ENCODE results near the gene DENND5B. TPM values are rescaled to one million over a fixed set of nuclear protein-coding genes. Genes with fewer than 3 reads are reported as not detected.
A peak's percentile ranks its signal among the peaks of the same experiment; 100 is the strongest.

DENND5B gene
- total RNA-seq, 2 donors from 2014 or later = 6.9 to 32.3 TPM

GRCh38 chr12:31362115-31362758, 228.7 kb downstream of the DENND5B start:
- peak in 1 of 4 experiments; percentile 14 for TF ChIP-seq CTCF (IDR thresholded peaks at IDR 0.05)
- TF ChIP-seq POLR2A (IDR thresholded peaks at IDR 0.05) = no peak
- TF ChIP-seq POLR2AphosphoS5 (IDR thresholded peaks at IDR 0.05) = peak; percentile 7
- no peak overlapping the region for H3K4me3 ChIP-seq
- intact Hi-C loops (cut with DNase I) = no loop called here
- no peaks in the 10 kb centered on the region for H3K9me3 ChIP-seq
- H3K4me1 ChIP-seq (replicated peaks) = no peaks in the 10 kb centered on the region
- no peaks in the 10 kb centered on the region for H3K27me3 ChIP-seq (replicated peaks; ENCODE audit: insufficient read depth)
- H3K36me3 ChIP-seq = no peaks in the 10 kb centered on the region
- 39% methylated on average over 13 of the region's 13 CpGs for WGBS
- H3K27ac ChIP-seq = peak overlapping the region; percentile 2 to 61
- peak; percentile 14 for DNase-seq (ENCODE audit: low spot score)

- H3K4me1 ChIP-seq (replicated peaks) = no peaks in the 10 kb centered on the region
- intact Hi-C loops (cut with DNase I) = no loop called here
- no peak overlapping the region for H3K4me3 ChIP-seq
- peak overlapping the region in 1 of 2 donors; percentile 2 for H3K27ac ChIP-seq
- no peak for DNase-seq (ENCODE audit: low spot score)
- no peaks in the 10 kb centered on the region for H3K27me3 ChIP-seq (replicated peaks; ENCODE audit: insufficient read depth)
- no peaks in the 10 kb centered on the region for H3K9me3 ChIP-seq
- TF ChIP-seq POLR2AphosphoS5 (IDR thresholded peaks at IDR 0.05) (no peak), POLR2A (IDR thresholded peaks at IDR 0.05) (no peak), CTCF (IDR thresholded peaks at IDR 0.05) (no peak)
- H3K36me3 ChIP-seq = no peaks in the 10 kb centered on the region
- WGBS = 77% methylated on average over 14 of the region's 14 CpGs
Measured at GRCh38 chr12:31361730-31362114, 229.2 kb downstream of the DENND5B start.

- no peak for TF ChIP-seq POLR2AphosphoS5 (IDR thresholded peaks at IDR 0.05)
- no peak for TF ChIP-seq POLR2A (IDR thresholded peaks at IDR 0.05)
- TF ChIP-seq CTCF (IDR thresholded peaks at IDR 0.05) = no peak
- no peak for DNase-seq (ENCODE audit: low spot score)
- no peaks in the 10 kb centered on the region for H3K27me3 ChIP-seq (replicated peaks; ENCODE audit: insufficient read depth)
- H3K27ac ChIP-seq = no peak overlapping the region
- no peaks in the 10 kb centered on the region for H3K36me3 ChIP-seq
- intact Hi-C loops (cut with DNase I) = no loop called here
- no peak overlapping the region for H3K4me3 ChIP-seq
- no peaks in the 10 kb centered on the region for H3K4me1 ChIP-seq (replicated peaks)
- 71% methylated on average over 4 of the region's 4 CpGs for WGBS
- no peaks in the 10 kb centered on the region for H3K9me3 ChIP-seq
Measured at GRCh38 chr12:31355747-31356107, 235.2 kb downstream of the DENND5B start.

GRCh38 chr12:31353750-31354708, 236.9 kb downstream of the DENND5B start:
- WGBS = 22% methylated on average over 12 of the region's 12 CpGs
- DNase-seq (ENCODE audit: low spot score) = peak; percentile 23
- no peaks in the 10 kb centered on the region for H3K36me3 ChIP-seq
- TF ChIP-seq CTCF (IDR thresholded peaks at IDR 0.05) (no peak), POLR2AphosphoS5 (IDR thresholded peaks at IDR 0.05) (peak; percentile 22), POLR2A (IDR thresholded peaks at IDR 0.05) (no peak)
- H3K9me3 ChIP-seq = no peaks in the 10 kb centered on the region
- intact Hi-C loops (cut with DNase I) = no loop called here
- H3K4me1 ChIP-seq (replicated peaks) = no peaks in the 10 kb centered on the region
- H3K27me3 ChIP-seq (replicated peaks; ENCODE audit: insufficient read depth) = no peaks in the 10 kb centered on the region
- H3K27ac ChIP-seq = peak overlapping the region; percentile 14 to 35
- no peak overlapping the region for H3K4me3 ChIP-seq
